ENCODE measurements around the gene SERINC3. TPM values are rescaled to one million over a fixed set of nuclear protein-coding genes. Genes with fewer than 3 reads are reported as not detected.
A peak's percentile ranks its signal among the peaks of the same experiment; 100 is the strongest.

Gene SERINC3
- 25.4 and 33.0 TPM in 2 replicates for total RNA-seq (2014; rRNA removed; shearing (Covaris generic))
- polyA plus RNA-seq (2016; fragmentation: Nextera tagmentation; extraction: Ambion mirVana), result 18.1 and 18.6 TPM in 2 replicates
- long read RNA-seq, full-length matches to known transcripts, result 40 of 42 reads
- long read RNA-seq, partial matches to known transcripts, result 0 of 42 reads
- long read RNA-seq, other reads (novel, unspliced or antisense), result 2 of 42 reads

GRCh38 chr20:44521484-44522481, at the start of gene SERINC3:
TSS of gene SERINC3 (minus strand) at chr20:44522070. CDS start at chr20:44521951, 119 bp downstream.
- no peaks in the 10 kb centered on the region for H3K9me2 ChIP-seq (ENCODE audit: insufficient read depth)
- peak within 1 kb of the TSS; percentile 91 for H3K4me2 ChIP-seq
- peaks cover 46% of the 10 kb centered on the region for H3K79me2 ChIP-seq (replicated peaks; ENCODE audit: insufficient read depth)
- peaks cover 13% of the 10 kb centered on the region for H4K20me1 ChIP-seq (replicated peaks; ENCODE audit: insufficient read depth)
- peak within 1 kb of the TSS; percentile 82 for H3K4me3 ChIP-seq
- no peaks in the 10 kb centered on the region for H3K27me3 Mint-ChIP-seq (ENCODE audit: insufficient read depth, low read depth, poor library complexity)
- peak within 1 kb of the TSS; percentile 83 for H3K4me3 Mint-ChIP-seq
- no peaks in the 10 kb centered on the region for H3K36me3 ChIP-seq (ENCODE audit: insufficient read depth)
- no peaks in the 10 kb centered on the region; the same call in 2 of the 3 replicates for H3K36me3 Mint-ChIP-seq (ENCODE audit: low read depth)
- H3F3A ChIP-seq (replicated peaks; ENCODE audit: low read depth), result no peaks in the 10 kb centered on the region
- H3K27ac ChIP-seq (ENCODE audit: low read depth), result peak within 1 kb of the TSS; percentile 88
- ATAC-seq (peak; percentile 97), DNase-seq (ENCODE audit: low spot score) (peak; percentile 95)
- H3K27me3 ChIP-seq (ENCODE audit: insufficient read depth), result no peaks in the 10 kb centered on the region
- TF ChIP-seq JUNB (IDR thresholded peaks at IDR 0.05; ENCODE audit: unreplicated experiment) (no peak), CREB1 (CRISPR knock-in tag; IDR thresholded peaks at IDR 0.05; ENCODE audit: low read depth) (peak; percentile 89), CTCF (conservative IDR thresholded peaks at IDR 0.05; ENCODE audit: low read depth in 2 of 2) (peak in 1 of 2 experiments; percentile 56; a peak in 3 of 4 replicates), ZNF114 (CRISPR knock-in tag; IDR thresholded peaks at IDR 0.05) (no peak), REST (IDR thresholded peaks at IDR 0.05; ENCODE audit: unreplicated experiment) (no peak), POLR2AphosphoS5 (IDR thresholded peaks at IDR 0.05; ENCODE audit: low read depth) (peak; percentile 86), ETS1 (IDR thresholded peaks at IDR 0.05) (peak; percentile 36; the same call in 1 of the 2 replicates)
- H3K27ac Mint-ChIP-seq, result peak within 1 kb of the TSS; percentile 92
- H3K9me3 Mint-ChIP-seq, result no peaks in the 10 kb centered on the region
- H3K4me1 Mint-ChIP-seq, result peaks cover 25% of the 10 kb centered on the region
- peak within 1 kb of the TSS; percentile 72 for H2AFZ ChIP-seq
- peaks cover 42% of the 10 kb centered on the region for H3K4me1 ChIP-seq (ENCODE audit: insufficient read depth)

Measured in GM23338 (cell line).